ENCODE results near the gene CECR2.

The CECR2 gene

DNA sequence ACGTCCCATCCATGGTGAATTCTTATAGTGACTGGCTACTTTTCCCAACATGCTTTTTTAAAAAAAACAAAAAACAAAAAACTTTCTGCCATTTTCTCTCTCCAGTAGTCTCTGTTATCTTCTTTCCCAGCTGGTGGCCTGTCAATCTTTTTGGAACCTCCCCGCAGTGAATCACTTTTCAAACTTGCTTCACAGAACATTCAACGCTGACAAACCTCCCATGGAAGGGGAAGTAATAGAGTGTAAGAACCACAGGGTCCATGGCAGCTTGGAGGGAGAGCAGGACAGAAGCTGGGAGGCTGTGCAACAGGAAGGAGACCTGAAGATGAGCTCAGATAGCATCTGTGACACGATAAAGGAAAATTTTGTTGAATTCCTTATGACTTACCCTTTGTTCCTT is 9.8 kb upstream of the CECR2 start:
- Histone ChIP-seq H3K14ac (ENCODE audit: low read length) (no peak overlapping the region), H2AFZ (ENCODE audit: low read length) (peak overlapping the region; percentile 64), H3K4me1 (ENCODE audit: control insufficient read depth in 2 of 2, insufficient read depth in 1 of 2, low read depth in 1 of 2, low read length in 2 of 2) (peaks cover 8 to 13% of the 10 kb centered on the region in 2 donors), H3K4me2 (ENCODE audit: insufficient read depth, low read length, poor library complexity, severe bottlenecking) (no peak overlapping the region), H3K9me3 (replicated peaks in 1 of 2; ENCODE audit: control insufficient read depth in 2 of 2, insufficient read depth in 1 of 2, low read depth in 1 of 2, low read length in 2 of 2) (no peaks in the 10 kb centered on the region), H2BK120ac (ENCODE audit: low read depth, low read length) (no peak overlapping the region), H4K8ac (ENCODE audit: low read depth, low read length) (no peak overlapping the region), H4K91ac (ENCODE audit: low read depth, low read length, poor library complexity) (no peak overlapping the region), H3K27me3 (ENCODE audit: control insufficient read depth in 3 of 3, insufficient read depth in 3 of 3, low read depth in 1 of 3, low read length in 3 of 3) (no peaks in the 10 kb centered on the region), H3K27ac (replicated peaks; ENCODE audit: low read length) (peak overlapping the region; percentile 50), H3K79me1 (ENCODE audit: low read depth, low read length) (no peaks in the 10 kb centered on the region), H2BK5ac (ENCODE audit: low read length) (no peak overlapping the region), H2AK5ac (ENCODE audit: low read depth, low read length) (no peak overlapping the region), H3K23ac (ENCODE audit: low read depth, low read length, poor library complexity) (no peak overlapping the region), H3K4ac (ENCODE audit: low read length) (no peak overlapping the region), H3K4me3 (ENCODE audit: low read length in 2 of 2) (no peak overlapping the region), H3K36me3 (replicated peaks in 1 of 2; ENCODE audit: control insufficient read depth in 2 of 2, insufficient read depth in 2 of 2, low read length in 2 of 2) (no peaks in the 10 kb centered on the region), H2BK15ac (ENCODE audit: low read length) (no peak overlapping the region), H2BK12ac (ENCODE audit: low read length) (no peak overlapping the region), H3K9ac (ENCODE audit: low read depth, low read length, poor library complexity) (no peak overlapping the region), H3K18ac (ENCODE audit: low read length) (no peak overlapping the region)
- WGBS, 2 donors (ENCODE audit: extremely low coverage in 2 of 2, insufficient read length in 2 of 2, insufficient replicate concordance in 1 of 2): no CpG with 5 or more reads among the region's 4 CpGs
- no peak for DNase-seq (ENCODE audit: low spot score)

DNA sequence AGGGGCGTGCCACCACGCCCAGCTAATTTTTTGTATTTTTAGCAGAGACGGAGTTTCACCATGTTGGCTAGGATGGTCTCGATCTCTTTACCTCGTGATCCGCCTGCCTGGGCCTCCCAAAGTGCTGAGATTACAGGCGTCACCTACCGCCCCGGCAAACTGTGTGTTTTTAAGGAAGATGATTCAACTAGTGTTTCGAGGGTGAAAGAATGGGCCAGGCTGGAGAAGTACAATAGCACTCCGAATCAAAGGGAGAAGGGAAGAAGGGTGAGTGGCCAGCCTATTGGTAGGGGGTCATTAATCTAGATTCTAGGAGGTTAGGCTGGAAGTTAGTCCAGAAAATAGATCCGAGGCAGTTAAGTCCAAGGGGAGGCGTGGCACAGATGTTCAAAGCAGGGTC is 2.9 kb upstream of the CECR2 start:
- no peak overlapping the region for H2BK5ac ChIP-seq (ENCODE audit: low read length)
- no peaks in the 10 kb centered on the region for H3K9me3 ChIP-seq (replicated peaks in 1 of 2; ENCODE audit: control insufficient read depth in 2 of 2, insufficient read depth in 1 of 2, low read depth in 1 of 2, low read length in 2 of 2)
- H3K14ac ChIP-seq (ENCODE audit: low read length): no peak overlapping the region
- no CpG with 5 or more reads among the region's 13 CpGs for WGBS, 2 donors (ENCODE audit: extremely low coverage in 2 of 2, insufficient read length in 2 of 2, insufficient replicate concordance in 1 of 2)
- H3K27ac ChIP-seq (replicated peaks; ENCODE audit: low read length): peak overlapping the region; percentile 25
- no peak overlapping the region for H2BK12ac ChIP-seq (ENCODE audit: low read length)
- H3K18ac ChIP-seq (ENCODE audit: low read length): no peak overlapping the region
- H2BK15ac ChIP-seq (ENCODE audit: low read length): peak overlapping the region; percentile 75
- H3K9ac ChIP-seq (ENCODE audit: low read depth, low read length, poor library complexity): no peak overlapping the region
- peaks cover 3% of the 10 kb centered on the region for H3K79me1 ChIP-seq (ENCODE audit: low read depth, low read length)
- H4K8ac ChIP-seq (ENCODE audit: low read depth, low read length): no peak overlapping the region
- H2AFZ ChIP-seq (ENCODE audit: low read length): no peak overlapping the region
- no peak overlapping the region for H3K4ac ChIP-seq (ENCODE audit: low read length)
- no peak for DNase-seq (ENCODE audit: low spot score)
- no peak overlapping the region for H3K4me2 ChIP-seq (ENCODE audit: insufficient read depth, low read length, poor library complexity, severe bottlenecking)
- H3K27me3 ChIP-seq (ENCODE audit: control insufficient read depth in 3 of 3, insufficient read depth in 3 of 3, low read depth in 1 of 3, low read length in 3 of 3): no peaks in the 10 kb centered on the region
- no peak overlapping the region for H2BK120ac ChIP-seq (ENCODE audit: low read depth, low read length)
- H2AK5ac ChIP-seq (ENCODE audit: low read depth, low read length): no peak overlapping the region
- H3K36me3 ChIP-seq (replicated peaks in 1 of 2; ENCODE audit: control insufficient read depth in 2 of 2, insufficient read depth in 2 of 2, low read length in 2 of 2): no peaks in the 10 kb centered on the region
- H3K23ac ChIP-seq (ENCODE audit: low read depth, low read length, poor library complexity): no peak overlapping the region
- peaks cover 4 to 11% of the 10 kb centered on the region in 2 donors for H3K4me1 ChIP-seq (ENCODE audit: control insufficient read depth in 2 of 2, insufficient read depth in 1 of 2, low read depth in 1 of 2, low read length in 2 of 2)
- no peak overlapping the region for H4K91ac ChIP-seq (ENCODE audit: low read depth, low read length, poor library complexity)
- H3K4me3 ChIP-seq (ENCODE audit: low read length in 2 of 2): no peak overlapping the region

DNA sequence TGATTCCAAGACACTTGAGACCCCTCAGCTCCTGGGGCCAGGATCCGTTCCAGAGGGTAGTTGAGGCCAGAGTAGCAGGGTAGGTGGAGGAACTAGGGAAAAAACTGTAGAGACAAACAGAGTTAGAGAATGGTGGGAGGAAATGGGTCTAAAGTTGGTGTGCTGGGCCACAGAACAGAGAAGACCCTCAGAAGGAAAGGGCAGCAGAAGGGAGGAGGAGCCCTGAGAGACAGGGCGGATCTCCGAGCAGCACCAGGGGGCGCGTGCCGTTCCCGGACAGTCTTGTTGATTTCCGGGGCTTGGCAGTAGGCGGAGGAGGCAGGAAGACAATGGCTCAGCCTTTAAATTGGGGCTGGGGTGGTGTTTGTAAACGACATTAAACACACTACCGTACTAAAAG is 2.4 kb upstream of the CECR2 start:
- no peak overlapping the region for H3K14ac ChIP-seq (ENCODE audit: low read length)
- H2BK12ac ChIP-seq (ENCODE audit: low read length): no peak overlapping the region
- H3K23ac ChIP-seq (ENCODE audit: low read depth, low read length, poor library complexity): no peak overlapping the region
- no peak overlapping the region for H4K8ac ChIP-seq (ENCODE audit: low read depth, low read length)
- no peak overlapping the region for H2AK5ac ChIP-seq (ENCODE audit: low read depth, low read length)
- no peak overlapping the region for H3K4ac ChIP-seq (ENCODE audit: low read length)
- WGBS, 2 donors (ENCODE audit: extremely low coverage in 2 of 2, insufficient read length in 2 of 2, insufficient replicate concordance in 1 of 2): no CpG with 5 or more reads among the region's 11 CpGs
- H2BK15ac ChIP-seq (ENCODE audit: low read length): no peak overlapping the region
- H3K4me2 ChIP-seq (ENCODE audit: insufficient read depth, low read length, poor library complexity, severe bottlenecking): peak overlapping the region; percentile 23
- no peak overlapping the region for H2AFZ ChIP-seq (ENCODE audit: low read length)
- H3K9ac ChIP-seq (ENCODE audit: low read depth, low read length, poor library complexity): no peak overlapping the region
- no peaks in the 10 kb centered on the region for H3K9me3 ChIP-seq (replicated peaks in 1 of 2; ENCODE audit: control insufficient read depth in 2 of 2, insufficient read depth in 1 of 2, low read depth in 1 of 2, low read length in 2 of 2)
- H3K36me3 ChIP-seq (replicated peaks in 1 of 2; ENCODE audit: control insufficient read depth in 2 of 2, insufficient read depth in 2 of 2, low read length in 2 of 2): no peaks in the 10 kb centered on the region
- peaks cover 3% of the 10 kb centered on the region for H3K79me1 ChIP-seq (ENCODE audit: low read depth, low read length)
- H3K27me3 ChIP-seq (ENCODE audit: control insufficient read depth in 3 of 3, insufficient read depth in 3 of 3, low read depth in 1 of 3, low read length in 3 of 3): no peaks in the 10 kb centered on the region
- peak overlapping the region; percentile 1 for H3K18ac ChIP-seq (ENCODE audit: low read length)
- no peak overlapping the region for H2BK5ac ChIP-seq (ENCODE audit: low read length)
- no peak overlapping the region for H3K27ac ChIP-seq (replicated peaks; ENCODE audit: low read length)
- DNase-seq (ENCODE audit: low spot score): peak; percentile 40
- no peak overlapping the region for H3K4me3 ChIP-seq (ENCODE audit: low read length in 2 of 2)
- H3K4me1 ChIP-seq (ENCODE audit: control insufficient read depth in 2 of 2, insufficient read depth in 1 of 2, low read depth in 1 of 2, low read length in 2 of 2): peaks cover 4 to 11% of the 10 kb centered on the region in 2 donors
- no peak overlapping the region for H4K91ac ChIP-seq (ENCODE audit: low read depth, low read length, poor library complexity)
- H2BK120ac ChIP-seq (ENCODE audit: low read depth, low read length): no peak overlapping the region

DNA sequence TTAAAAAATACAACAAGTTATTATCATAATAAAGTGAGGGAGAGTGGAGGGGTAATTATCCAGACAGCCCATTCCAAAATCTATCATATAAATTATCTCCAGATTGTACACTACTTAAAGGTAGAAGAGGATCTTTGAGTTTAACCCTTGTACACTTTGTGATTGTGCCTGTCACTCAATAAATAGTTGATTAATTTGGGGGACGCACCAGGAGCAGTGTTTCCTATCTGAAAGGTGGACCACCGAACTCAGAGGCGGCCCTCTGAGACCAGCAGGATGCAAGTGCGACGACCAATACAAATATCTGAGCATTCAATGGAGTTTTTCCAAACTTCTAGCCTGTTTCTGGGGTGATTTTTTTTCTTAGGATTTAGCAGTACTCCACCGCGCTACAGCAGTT is 1.1 kb upstream of the CECR2 start:
- Histone ChIP-seq H3K27ac (replicated peaks; ENCODE audit: low read length) (peak overlapping the region; percentile 99), H2AK5ac (ENCODE audit: low read depth, low read length) (no peak overlapping the region), H3K4me1 (ENCODE audit: control insufficient read depth in 2 of 2, insufficient read depth in 1 of 2, low read depth in 1 of 2, low read length in 2 of 2) (peaks cover 4 to 11% of the 10 kb centered on the region in 2 donors), H2BK120ac (ENCODE audit: low read depth, low read length) (no peak overlapping the region), H2BK5ac (ENCODE audit: low read length) (peak overlapping the region; percentile 94), H3K18ac (ENCODE audit: low read length) (peak overlapping the region; percentile 59), H3K9me3 (replicated peaks in 1 of 2; ENCODE audit: control insufficient read depth in 2 of 2, insufficient read depth in 1 of 2, low read depth in 1 of 2, low read length in 2 of 2) (no peaks in the 10 kb centered on the region), H3K23ac (ENCODE audit: low read depth, low read length, poor library complexity) (no peak overlapping the region), H3K4ac (ENCODE audit: low read length) (no peak overlapping the region), H2BK15ac (ENCODE audit: low read length) (no peak overlapping the region), H2BK12ac (ENCODE audit: low read length) (no peak overlapping the region), H3K27me3 (ENCODE audit: control insufficient read depth in 3 of 3, insufficient read depth in 3 of 3, low read depth in 1 of 3, low read length in 3 of 3) (no peaks in the 10 kb centered on the region), H3K4me3 (ENCODE audit: low read length in 2 of 2) (peak overlapping the region; percentile 62 to 80), H3K4me2 (ENCODE audit: insufficient read depth, low read length, poor library complexity, severe bottlenecking) (peak overlapping the region; percentile 95), H4K8ac (ENCODE audit: low read depth, low read length) (no peak overlapping the region), H2AFZ (ENCODE audit: low read length) (peak overlapping the region; percentile 89), H3K9ac (ENCODE audit: low read depth, low read length, poor library complexity) (no peak overlapping the region), H3K36me3 (replicated peaks in 1 of 2; ENCODE audit: control insufficient read depth in 2 of 2, insufficient read depth in 2 of 2, low read length in 2 of 2) (no peaks in the 10 kb centered on the region), H4K91ac (ENCODE audit: low read depth, low read length, poor library complexity) (no peak overlapping the region), H3K79me1 (ENCODE audit: low read depth, low read length) (peaks cover 3% of the 10 kb centered on the region), H3K14ac (ENCODE audit: low read length) (no peak overlapping the region)
- WGBS, 2 donors (ENCODE audit: extremely low coverage in 2 of 2, insufficient read length in 2 of 2, insufficient replicate concordance in 1 of 2): no CpG with 5 or more reads among the region's 7 CpGs
- no peak for DNase-seq (ENCODE audit: low spot score)
